GM18499 (cell line): ENCODE results near the gene PASK.

Source experiments
- ATAC-seq: cut with Tn5 transposase; IDR thresholded peaks from one replicate; pipeline ENCODE4 v1.9.1; 2021; ENCODE audit warnings: moderate number of reproducible peaks; ENCODE audit not compliant: insufficient read depth, unreplicated experiment

PASK gene

DNA sequence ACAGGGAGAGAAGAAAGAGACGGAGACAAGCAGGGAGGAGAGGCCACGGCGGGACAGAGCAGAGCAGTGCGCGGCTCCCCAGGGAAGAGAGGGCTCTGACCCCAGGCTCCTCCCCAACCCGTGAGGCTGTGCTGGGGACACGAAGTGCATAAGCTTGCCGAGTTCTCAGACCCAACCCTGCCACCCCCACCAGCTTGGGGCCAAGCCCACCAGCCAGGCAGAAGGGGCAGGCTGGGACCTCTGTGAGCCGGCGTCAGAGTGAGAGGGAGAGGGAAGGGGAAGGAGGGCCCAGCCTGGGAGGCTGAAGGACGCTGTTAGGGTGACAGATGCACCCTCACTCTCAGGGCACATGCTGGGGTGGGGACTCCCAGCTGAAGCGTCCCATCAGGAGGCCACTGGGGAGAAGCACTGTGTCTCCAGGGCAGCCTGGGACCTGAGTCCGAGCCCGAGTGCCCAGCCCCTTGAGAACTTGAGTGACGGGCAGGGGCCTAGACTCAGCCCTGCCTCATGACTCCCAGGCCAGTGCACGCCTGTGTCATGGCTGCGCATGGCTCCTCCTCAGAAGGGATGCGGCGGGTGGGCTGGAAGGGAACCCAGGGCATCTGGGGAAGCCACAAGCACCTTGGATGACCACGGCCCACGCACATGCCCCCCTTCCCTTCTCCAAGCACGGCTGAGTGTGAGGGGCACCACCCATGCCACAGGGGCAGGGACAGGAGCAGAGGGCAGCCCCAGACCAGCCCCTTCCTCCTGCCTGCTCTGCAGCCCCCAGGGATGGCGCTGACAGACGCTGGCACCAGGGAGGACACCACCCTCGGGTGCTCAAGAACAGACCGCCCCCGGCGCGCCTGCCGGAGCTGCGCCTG lies 78.2 kb downstream of the PASK start:
- ATAC-seq = no peak

DNA sequence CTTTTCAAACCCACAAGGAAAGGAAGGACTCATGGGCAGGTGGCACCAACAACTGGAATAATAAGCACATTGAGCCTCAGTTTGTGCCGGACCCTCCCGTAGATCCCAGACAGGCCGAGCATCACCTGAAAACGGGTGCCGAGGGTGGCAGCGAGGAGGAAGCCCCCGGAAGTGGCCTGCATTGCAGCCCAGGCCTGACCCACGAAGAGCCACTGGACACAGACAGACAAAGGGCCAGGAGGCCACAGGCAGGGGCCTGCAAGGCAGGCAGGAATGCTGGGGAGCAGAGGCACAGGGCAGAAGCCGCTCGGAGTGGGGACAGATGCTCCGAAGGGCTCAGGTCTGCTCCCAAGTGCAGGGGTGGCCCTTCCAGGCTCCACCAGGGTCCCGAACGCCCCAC lies 78.9 kb downstream of the PASK start:
- ATAC-seq = no peak

DNA sequence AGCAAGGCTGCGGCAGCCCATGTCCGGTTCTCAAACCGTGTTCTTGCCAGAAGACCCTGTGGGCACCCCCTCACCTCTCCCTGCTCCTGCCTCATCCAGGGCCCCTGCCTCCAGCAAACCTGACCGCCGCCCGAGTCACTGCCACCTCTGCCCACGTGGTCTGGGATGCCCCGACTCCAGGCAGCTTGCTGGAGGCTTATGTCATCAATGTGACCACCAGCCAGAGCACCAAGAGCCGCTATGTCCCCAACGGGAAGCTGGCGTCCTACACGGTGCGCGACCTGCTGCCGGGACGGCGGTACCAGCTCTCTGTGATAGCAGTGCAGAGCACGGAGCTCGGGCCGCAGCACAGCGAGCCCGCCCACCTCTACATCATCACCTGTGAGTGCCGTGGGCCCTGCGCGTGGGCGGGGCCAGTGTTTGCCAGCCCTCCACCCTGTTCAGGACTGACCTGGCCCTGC lies 79.4 kb downstream of the PASK start:
- no peak for ATAC-seq

DNA sequence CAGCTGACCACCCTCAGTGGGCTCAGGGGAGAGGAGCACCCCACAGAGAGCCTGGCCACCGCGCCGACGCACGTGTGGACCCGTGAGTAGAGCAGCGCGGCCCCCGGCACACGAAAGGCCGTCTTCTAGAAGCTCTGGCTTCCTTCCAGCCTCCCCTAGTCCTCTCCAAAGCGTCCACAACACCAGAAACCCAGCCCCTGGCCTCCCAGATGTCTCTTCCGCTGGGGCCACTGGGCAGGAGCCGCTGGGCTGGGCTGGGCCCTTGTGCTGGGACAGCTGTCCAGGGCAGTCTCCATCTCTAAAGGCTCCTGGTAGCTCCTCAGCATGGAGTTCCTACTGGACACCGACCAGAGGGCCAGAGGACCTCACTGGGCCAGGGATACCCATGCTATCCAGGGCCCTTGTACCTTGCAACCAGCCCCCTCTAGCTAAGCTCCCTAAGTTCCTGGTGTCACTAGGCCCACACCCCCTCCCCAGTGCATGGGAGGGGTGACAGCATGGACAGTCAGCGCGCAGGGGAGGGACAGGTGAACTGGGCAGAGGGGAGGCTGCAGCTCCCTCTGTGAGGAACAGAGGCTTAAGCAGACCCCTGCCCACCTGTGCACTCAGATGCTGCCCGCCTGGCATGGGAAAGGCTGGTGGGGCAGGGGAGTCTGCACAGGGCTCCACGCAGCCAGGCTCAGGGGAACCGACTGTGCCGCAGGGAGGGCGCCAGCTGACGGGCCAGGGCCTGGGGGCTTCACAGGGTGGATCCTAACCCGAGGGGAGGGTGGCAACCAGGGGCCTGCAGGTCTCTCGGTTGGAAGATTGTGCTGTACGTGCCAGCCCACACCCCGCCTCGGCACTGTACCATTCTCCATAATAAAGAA lies 80.1 kb downstream of the PASK start:
- no peak for ATAC-seq

DNA sequence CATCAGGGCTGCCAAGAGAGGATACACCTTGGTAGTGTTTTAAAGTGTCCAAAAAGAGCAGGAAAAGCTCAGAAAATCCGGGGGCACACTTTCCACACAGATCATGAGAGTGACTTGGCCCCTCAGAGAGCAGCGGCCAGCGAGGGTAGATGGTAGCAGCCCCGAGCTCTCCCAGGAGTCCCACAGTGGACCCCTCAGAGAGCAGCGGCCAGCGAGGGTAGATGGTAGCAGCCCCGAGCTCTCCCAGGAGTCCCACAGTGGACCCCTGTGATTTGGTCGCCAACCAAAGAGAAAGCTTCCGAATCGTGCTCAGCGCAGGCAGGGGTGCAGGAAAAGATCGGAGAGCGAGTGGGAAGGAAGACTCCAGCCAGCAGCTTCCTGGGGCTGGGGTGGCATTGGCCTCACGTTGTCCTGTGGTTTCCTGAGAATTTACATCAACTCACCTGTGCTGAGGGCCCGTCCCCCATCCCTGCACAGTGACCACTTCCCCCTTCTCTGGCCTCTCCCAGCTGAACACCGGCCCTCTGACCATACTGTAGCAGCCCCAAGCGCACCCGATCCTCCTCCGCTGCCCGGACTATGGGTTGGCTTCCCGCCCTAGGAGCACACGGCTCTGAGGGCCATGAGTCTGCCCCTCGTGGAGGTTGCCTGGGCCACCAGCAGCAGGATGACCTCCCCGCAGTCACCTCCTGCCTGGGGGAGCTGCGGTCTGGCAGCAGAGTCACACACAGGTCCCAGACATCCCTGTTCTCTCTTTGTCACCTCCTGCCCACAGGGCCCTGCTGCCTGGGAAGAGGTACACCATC lies 80.9 kb downstream of the PASK start:
- no peak for ATAC-seq

DNA sequence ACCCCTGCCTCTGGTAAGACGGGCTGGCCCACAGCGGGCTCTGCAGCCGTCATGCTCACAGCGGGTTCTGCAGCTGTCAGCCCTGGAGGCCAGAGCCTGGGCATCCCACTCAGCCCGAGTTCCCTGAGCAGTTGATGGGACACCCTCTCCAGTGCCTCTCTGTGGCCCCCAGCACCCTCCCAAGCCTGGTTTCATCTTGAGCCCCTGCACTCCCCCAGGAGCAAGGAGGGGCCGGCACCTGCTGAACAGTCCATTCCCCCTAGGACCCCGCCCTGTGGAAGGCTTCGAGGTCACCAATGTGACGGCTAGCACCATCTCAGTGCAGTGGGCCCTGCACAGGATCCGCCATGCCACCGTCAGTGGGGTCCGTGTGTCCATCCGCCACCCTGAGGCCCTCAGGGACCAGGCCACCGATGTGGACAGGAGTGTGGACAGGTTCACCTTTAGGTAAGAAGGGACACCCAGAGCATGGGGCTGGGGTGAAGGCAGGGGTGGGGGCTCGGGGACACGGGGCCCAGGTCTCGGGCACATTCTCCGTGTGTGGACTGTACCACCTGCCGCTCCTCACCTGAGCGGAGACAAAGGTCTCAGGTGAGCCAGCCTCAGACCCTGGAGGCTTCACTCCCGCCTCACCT lies 81.7 kb downstream of the PASK start:
- ATAC-seq = no peak

DNA sequence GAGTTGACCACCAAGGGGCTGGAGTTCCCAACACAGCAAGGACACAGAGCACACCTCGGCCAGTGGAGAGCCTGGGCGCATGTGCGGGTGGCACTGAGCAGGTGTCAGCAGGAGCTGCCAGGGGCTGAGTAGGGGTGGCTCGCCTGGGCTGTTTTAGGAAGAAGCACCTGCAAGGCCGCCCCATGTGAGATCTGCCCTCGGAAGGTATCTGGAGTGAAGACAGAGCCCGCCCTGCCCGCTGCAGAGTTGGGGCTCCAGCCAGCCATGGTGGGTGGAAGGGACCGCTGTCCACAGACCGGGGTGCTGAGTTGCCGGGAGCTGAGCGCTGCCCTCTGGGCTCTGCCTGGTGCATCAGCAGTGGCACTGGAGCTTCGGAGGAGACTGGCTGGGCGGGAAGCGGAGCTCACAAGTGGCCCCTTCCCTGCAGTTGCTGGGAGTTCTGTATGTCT lies 82.4 kb downstream of the PASK start:
- ATAC-seq = no peak

DNA sequence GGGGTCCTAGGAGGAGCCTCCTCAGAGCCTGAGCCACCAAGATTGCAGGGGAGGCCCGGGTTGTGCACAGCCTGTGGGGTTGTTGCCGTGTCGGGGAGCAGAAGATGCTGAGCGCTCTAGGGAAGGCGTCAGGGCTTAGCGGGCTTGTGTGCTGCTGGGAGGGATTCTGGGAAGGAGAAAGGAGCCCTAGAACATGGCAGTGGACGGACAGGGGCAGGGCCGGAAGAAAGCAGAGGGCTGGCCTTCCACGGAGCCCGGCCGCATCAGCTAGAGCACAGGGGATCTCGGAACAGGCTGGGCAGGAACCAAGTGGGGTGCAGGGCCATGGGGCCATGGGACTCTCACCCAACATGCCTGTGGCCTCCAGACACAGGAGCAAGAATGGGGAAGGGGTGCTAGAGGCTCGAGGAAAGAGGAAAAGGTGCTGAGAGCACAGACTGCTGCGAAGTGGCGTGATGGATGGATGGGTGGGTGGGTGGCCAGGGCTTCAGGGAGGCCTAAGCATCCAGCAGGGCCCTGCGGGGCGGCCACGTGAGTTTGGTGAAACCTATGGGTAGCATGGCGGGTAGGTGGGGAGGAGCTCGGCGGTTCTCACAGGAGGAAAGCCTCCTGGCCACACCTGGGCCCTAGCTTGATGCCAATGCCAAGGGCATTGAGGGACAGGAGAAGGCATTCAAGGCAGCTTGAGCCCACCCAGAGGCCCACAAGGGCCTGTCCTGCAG lies 82.9 kb downstream of the PASK start:
- ATAC-seq = no peak

DNA sequence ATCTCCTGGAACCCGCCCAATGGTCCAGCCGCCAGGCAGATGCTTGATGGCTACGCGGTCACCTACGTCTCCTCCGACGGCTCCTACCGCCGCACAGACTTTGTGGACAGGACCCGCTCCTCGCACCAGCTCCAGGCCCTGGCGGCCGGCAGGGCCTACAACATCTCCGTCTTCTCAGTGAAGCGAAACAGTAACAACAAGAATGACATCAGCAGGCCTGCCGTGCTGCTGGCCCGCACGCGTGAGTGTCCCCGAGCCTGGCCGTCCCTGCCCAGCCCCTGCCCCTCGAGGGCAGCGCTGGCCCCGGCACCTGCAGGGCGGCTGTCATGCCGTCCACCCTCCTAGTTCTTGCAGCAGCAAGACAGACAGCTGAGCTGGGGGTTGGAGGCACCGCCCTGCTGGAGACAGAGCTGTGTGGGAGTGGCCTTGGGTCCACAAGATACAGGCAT lies 83.9 kb downstream of the PASK start:
- no peak for ATAC-seq

DNA sequence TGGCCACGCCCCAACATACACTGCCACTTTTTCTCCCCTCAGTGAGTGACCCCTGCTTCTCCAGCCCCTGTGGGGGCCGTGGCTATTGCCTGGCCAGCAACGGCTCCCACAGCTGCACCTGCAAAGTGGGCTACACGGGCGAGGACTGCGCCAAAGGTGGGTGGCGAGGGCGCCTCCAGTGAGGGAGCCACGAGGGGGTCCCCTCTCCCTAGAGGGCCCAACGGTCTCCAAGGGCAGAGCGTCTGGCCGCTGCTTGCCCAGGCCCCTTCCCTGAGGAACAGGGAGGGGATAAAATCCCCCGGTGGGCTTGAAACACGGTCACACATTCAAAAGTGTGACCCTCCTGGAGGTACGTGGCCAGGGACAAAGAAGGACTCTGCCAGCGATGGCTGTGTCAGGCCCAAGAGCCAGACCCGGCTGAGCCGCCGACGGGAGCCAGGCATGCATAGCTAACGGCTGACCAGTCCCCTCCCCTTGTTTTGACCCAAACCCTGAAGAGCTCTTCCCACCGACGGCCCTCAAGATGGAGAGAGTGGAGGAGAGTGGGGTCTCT lies 84.4 kb downstream of the PASK start:
- ATAC-seq = no peak

DNA sequence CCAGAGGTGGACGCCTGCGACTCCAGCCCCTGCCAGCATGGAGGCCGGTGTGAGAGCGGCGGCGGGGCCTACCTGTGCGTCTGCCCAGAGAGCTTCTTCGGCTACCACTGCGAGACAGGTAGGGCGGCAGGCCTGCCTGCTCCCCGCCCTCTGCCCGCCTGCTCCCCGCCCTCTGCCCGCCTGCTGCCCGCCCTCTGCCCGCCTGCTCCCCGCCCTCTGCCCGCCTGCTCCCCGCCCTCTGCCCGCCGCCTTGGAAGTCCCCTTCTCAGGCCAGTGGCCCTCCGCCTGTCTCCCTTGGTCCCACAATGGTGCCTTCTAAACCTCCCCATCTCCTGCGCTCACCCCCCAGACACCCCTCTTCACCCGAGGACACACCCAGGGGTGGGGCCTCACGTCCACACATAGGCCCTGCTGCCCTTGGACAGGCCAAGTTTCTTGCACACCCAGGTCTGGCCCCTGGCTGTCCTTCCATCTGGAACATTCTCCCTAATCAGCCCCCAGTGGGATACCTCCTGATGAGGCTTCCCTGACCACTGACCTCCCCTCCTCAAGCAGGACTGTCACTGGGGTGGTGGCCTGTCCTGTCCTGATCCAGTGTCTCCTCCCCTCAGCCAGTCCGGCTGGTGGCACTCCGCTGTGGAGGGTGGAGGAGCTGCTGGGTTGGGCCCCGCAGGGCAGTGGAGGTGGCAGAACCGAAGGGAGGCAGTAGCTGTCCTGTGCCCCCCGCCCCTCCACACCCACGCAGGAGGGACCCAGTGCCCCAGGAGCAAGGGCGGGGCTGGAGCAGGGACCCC lies 85.1 kb downstream of the PASK start:
- ATAC-seq = no peak

DNA sequence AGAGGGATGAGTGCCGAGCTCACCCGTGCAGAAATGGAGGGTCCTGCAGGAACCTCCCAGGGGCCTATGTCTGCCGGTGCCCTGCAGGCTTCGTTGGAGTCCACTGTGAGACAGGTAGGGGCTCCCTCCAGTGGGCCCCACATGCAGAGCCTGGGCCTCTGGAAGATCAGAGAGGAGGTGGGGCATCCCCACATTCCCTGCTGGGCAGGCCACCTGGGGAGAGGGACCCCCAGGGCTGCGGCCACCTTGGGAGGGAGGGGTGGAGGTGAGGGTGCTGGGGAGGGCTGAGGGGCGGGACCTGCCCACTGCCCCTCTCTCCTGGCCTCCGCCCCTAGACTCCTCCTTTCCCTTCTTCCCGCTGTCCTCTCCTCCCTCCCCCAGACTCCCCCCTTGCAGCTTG lies 85.7 kb downstream of the PASK start:
- no peak for ATAC-seq

DNA sequence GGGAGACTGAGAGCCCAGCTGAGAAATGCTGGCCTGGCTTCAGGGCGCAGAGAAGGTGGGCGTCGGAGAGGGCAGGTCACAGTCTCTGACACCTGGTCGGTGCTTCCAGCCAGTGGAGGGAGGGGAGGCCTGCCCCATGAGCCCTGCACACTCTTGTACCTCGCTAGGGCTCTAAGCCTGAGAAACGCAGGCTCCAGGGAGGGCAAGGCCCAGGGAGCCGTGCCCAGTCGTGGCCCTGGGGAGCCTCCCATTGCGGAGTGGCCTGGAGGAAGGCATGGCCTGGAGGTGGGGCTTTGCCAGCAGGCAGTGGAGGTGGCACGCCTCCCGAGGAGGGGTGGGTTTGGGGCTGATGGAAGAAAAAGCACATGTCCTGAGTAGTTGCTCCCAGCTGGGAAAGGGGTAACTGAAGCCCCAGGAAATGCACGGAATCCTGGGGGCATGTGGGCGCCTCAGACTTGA lies 86.2 kb downstream of the PASK start:
- ATAC-seq = no peak

DNA sequence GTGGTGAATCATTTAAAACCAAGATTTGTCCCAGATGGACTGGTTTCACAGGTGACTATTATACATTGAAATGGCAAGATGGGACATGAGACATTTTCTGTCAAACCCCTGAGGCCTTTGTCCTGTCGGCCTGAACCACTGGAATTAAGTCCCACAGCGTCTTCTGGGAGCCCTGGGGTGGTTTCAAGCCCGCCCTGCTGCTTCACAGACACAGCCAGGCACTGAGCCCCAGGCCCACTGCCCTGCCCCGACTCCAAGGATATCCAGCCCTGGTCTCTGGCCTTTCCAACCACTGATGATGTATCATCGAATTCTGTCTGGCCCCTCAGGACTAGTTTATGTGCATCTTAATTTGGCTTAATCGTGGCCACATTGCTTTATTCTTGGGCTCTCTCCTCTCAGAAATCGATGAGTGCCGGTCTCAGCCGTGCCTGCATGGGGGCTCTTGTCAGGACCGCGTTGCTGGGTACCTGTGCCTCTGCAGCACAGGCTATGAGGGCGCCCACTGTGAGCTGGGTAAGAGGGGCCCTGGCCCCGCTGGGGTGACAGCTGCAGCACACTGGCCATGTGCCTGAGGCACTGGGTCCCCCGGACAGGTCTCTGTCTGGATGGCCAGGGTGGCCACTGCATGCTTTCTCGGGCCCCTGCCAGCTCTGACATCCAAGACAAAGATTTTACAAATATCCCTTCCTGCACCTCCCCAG lies 86.7 kb downstream of the PASK start:
- no peak for ATAC-seq

DNA sequence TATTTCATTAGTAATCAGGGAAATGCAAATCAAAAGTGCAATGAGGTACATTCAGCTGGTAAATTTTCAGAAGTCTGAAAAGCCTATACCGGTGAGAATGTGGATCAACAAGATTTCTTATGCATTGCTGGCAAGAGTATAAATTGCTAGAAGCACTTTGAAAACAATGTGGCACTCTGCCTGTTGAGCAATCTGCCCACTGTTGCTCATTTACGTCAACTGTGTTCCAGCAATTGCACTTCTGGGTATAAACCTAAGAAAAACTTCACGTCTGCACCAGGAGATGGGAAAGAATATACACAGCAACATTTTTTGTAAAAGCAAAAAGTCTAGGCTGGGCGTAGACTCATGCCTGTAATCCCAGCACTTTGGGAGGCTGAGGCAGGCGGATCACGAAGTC lies 88.0 kb downstream of the PASK start:
- ATAC-seq = no peak
